22Rv1 (cell line): ENCODE data around the gene CES2.

ENCODE experiments used
- ZFX ChIP-seq: fragments of 450-650 bp; IDR thresholded peaks from 2 replicates; pipeline ENCODE4 v1.6.1; 2017; ENCODE audit warnings: antibody characterized with exemption, borderline replicate concordance
- TF ChIP-seq, protein P1 (sequence below): fragments of 450-650 bp; IDR thresholded peaks from 2 replicates; pipeline ENCODE4 v1.5.1; 2017; ENCODE audit warnings: mild to moderate bottlenecking

DNA sequence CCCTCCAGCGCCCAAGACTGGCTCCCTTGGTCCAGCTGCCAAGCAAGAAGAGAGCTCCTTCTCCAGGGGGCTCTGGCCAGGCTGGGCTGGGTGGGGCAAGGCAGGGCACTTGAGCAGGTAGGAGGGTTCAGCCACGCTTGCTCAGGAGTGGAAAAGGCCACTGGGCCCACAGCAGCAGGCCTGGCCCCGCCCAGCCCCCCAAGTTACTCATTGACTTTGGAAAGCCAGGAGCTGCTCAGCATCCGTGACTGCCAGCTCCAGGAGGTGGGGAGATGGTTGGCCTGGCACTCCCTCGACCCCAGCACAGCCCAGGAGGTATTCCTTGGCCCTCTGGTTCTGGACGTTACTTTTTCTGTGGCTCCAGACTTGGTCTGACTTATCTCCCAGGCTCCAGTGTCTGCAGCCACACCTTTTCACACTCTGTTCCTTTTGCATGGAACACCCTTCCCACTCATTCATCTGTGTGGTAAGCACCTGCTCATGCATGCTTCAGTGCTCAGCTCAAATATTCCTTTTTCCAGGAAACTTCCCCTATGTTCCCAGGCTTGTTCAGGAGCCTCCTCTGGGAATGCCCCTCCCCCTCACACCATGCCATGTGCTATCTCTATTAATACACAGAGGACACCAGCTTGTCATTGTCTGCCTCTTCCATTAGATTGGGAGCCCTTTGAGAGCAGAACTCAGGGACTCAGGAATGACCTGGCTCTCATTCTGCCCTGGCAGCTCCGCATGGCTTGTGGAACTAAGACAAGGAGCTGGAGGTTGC, 16.3 kb upstream of the CES2 start, which contains the start of gene CDH16:
- TF ChIP-seq, protein P1, sequence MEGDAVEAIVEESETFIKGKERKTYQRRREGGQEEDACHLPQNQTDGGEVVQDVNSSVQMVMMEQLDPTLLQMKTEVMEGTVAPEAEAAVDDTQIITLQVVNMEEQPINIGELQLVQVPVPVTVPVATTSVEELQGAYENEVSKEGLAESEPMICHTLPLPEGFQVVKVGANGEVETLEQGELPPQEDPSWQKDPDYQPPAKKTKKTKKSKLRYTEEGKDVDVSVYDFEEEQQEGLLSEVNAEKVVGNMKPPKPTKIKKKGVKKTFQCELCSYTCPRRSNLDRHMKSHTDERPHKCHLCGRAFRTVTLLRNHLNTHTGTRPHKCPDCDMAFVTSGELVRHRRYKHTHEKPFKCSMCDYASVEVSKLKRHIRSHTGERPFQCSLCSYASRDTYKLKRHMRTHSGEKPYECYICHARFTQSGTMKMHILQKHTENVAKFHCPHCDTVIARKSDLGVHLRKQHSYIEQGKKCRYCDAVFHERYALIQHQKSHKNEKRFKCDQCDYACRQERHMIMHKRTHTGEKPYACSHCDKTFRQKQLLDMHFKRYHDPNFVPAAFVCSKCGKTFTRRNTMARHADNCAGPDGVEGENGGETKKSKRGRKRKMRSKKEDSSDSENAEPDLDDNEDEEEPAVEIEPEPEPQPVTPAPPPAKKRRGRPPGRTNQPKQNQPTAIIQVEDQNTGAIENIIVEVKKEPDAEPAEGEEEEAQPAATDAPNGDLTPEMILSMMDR = no peak
- no peak for TF ChIP-seq ZFX
